HepG2 (cell line): Measurements from ENCODE around the gene CEACAM16. TPM values are rescaled to one million over a fixed set of nuclear protein-coding genes. Genes with fewer than 3 reads are reported as not detected.

ENCODE experiments used
- ELF4 ChIP-seq: sonication (generic); formaldehyde crosslinking; IDR thresholded peaks from 2 replicates; pipeline ENCODE4 v1.5.0; 2020; ENCODE audit warnings: missing genetic modification reagents, mild to moderate bottlenecking, moderate library complexity, borderline replicate concordance
- REST ChIP-seq, 2 experiments: IDR thresholded peaks; 2 replicates each; pipeline ENCODE4 v1.6.1; 2011 to 2012; ENCODE audit warnings: low read length in 2 of 2, borderline replicate concordance in 1 of 2, low read depth in 1 of 2, mild to moderate bottlenecking in 1 of 2, moderate library complexity in 1 of 2
- TFDP2 ChIP-seq: sonication (generic); formaldehyde crosslinking; IDR thresholded peaks from 2 replicates; pipeline ENCODE4 v1.4.0; 2020; ENCODE audit warnings: missing genetic modification reagents
- THAP11 ChIP-seq: IDR thresholded peaks from 2 replicates; pipeline ENCODE4 v1.6.1; 2016; ENCODE audit warnings: missing biosample characterization, missing genetic modification reagents
- ZBTB3 ChIP-seq: sonication (generic); formaldehyde crosslinking; IDR thresholded peaks from 2 replicates; pipeline ENCODE4 v1.4.0; 2020; ENCODE audit warnings: low read depth, mild to moderate bottlenecking, moderate library complexity, missing genetic modification reagents, borderline replicate concordance
- ZNF138 ChIP-seq: sonication (generic); formaldehyde crosslinking; IDR thresholded peaks from 2 replicates; pipeline ENCODE4 v1.5.0; 2020; ENCODE audit warnings: mild to moderate bottlenecking, low read depth, missing genetic modification reagents
- ZNF160 ChIP-seq: sonication (generic); formaldehyde crosslinking; IDR thresholded peaks from 2 replicates; pipeline ENCODE4 v1.8.0; 2022; ENCODE audit warnings: mild to moderate bottlenecking, inconsistent platforms, missing genetic modification reagents
- polyA plus RNA-seq, 8 experiments: library from polyadenylated mRNA; depleted of rRNA in 3 of 8; stranded (reverse) in 7 of 8; unstranded in 1 of 8; fragments of >200 nt; fragmentation: Illumina TruSeq in 4 of 8; extraction: Trizol in 4 of 8; gene quantifications; 2 replicates each; pipeline versions ENCODE4 v1.2.1 to v1.2.3, GENCODE V29; 2011 to 2016; ENCODE audit warnings: low read depth in 4 of 8, missing spikeins in 1 of 8, mixed read lengths in 1 of 8; ENCODE audit not compliant: insufficient read depth in 1 of 8
- total RNA-seq, 5 experiments: library from RNA; depleted of rRNA; stranded (reverse); fragments of >200 nt; fragmentation: Illumina TruSeq; extraction: Trizol; gene quantifications; 2 replicates each; pipeline ENCODE4 v1.2.3, GENCODE V29; 2016; ENCODE audit warnings: low read depth in 1 of 5

CEACAM16 gene
- total and polyA plus RNA-seq, 2 of the 13 experiments (the other 11 are each of a cell fraction or from before 2014, with no cell fraction given) = not detected

GRCh38 chr19:44753626-44753931, 54.6 kb downstream of the CEACAM16 start (continued):
- no peak for TF ChIP-seq ZNF160 (CRISPR knock-in tag)
- no peak for TF ChIP-seq ZNF138 (CRISPR knock-in tag)
- TF ChIP-seq ZBTB3 = no peak
- TF ChIP-seq ELF4 (CRISPR knock-in tag) = no peak
- no peak for TF ChIP-seq REST (IDR thresholded peaks at IDR 0.05; ENCODE audit: borderline replicate concordance in 1 of 2, low read depth in 1 of 2, low read length in 2 of 2)
- no peak for TF ChIP-seq THAP11 (CRISPR knock-in tag)
- no peak for TF ChIP-seq TFDP2 (CRISPR knock-in tag)
